GM21786 (cell line): ENCODE results near the gene KLHL14.
"Not testable (repeated sequence)": the region's sequence is repeated elsewhere in the genome, so short reads cannot be mapped to it uniquely, and the experiment has no call there.

ENCODE experiments used
- ATAC-seq: cut with Tn5 transposase; IDR thresholded peaks from one replicate; pipeline ENCODE4 v1.9.1; 2021; ENCODE audit not compliant: unreplicated experiment

The KLHL14 gene

GRCh38 chr18:32772581-32773381 is at the start of gene KLHL14:
Gene KLHL14 (minus strand): TSS chr18:32773023. CDS start chr18:32770591, 2,432 bp downstream.
- no peak for ATAC-seq

GRCh38 chr18:32822197-32822596 is 49.4 kb upstream of the KLHL14 start:
- no peak for ATAC-seq

- no peak for ATAC-seq
Measured at GRCh38 chr18:32815881-32816280, 43.1 kb upstream of the KLHL14 start.

GRCh38 chr18:32812342-32812741 is 39.5 kb upstream of the KLHL14 start:
- no peak for ATAC-seq

GRCh38 chr18:32810314-32810713 is 37.5 kb upstream of the KLHL14 start:
- no peak for ATAC-seq

- no peak for ATAC-seq
Measured at GRCh38 chr18:32805354-32805753, 32.5 kb upstream of the KLHL14 start.

GRCh38 chr18:32804134-32804888 is 31.5 kb upstream of the KLHL14 start:
- ATAC-seq = no peak

- peak; percentile 92 for ATAC-seq
Measured at GRCh38 chr18:32803568-32803967, 30.7 kb upstream of the KLHL14 start.

GRCh38 chr18:32802591-32803451 is 30.0 kb upstream of the KLHL14 start:
- peak; percentile 45 for ATAC-seq

GRCh38 chr18:32801228-32801627 is 28.4 kb upstream of the KLHL14 start:
- ATAC-seq = no peak

GRCh38 chr18:32798209-32798960 is 25.6 kb upstream of the KLHL14 start:
- no peak for ATAC-seq

GRCh38 chr18:32794667-32795066 is 21.8 kb upstream of the KLHL14 start:
- ATAC-seq = not testable (repeated sequence)

GRCh38 chr18:32779010-32779409 is 6.2 kb upstream of the KLHL14 start:
- no peak for ATAC-seq

GRCh38 chr18:32777049-32777448 is 4.2 kb upstream of the KLHL14 start:
- ATAC-seq = no peak

GRCh38 chr18:32776561-32776960 is 3.7 kb upstream of the KLHL14 start:
- ATAC-seq = no peak

GRCh38 chr18:32775628-32776027 is 2.8 kb upstream of the KLHL14 start:
- no peak for ATAC-seq

- ATAC-seq = no peak
Measured at GRCh38 chr18:32773382-32773712, 524 bp upstream of the KLHL14 start.

- ATAC-seq = no peak
Measured at GRCh38 chr18:32771871-32772580, 797 bp downstream of the KLHL14 start.

- no peak for ATAC-seq
Measured at GRCh38 chr18:32771169-32771751, 1.6 kb downstream of the KLHL14 start.
